IMR-90 (cell line): Measurements from ENCODE around the gene YBX1. TPM values are rescaled to one million over a fixed set of nuclear protein-coding genes. Genes with fewer than 3 reads are reported as not detected.

Source experiments
- ATAC-seq: fragments of 200-7000 bp; cut with Tn5 transposase; 2 replicates; pipeline ENCODE4 v1.9.1; 2020; ENCODE audit warnings: low read depth, mild to moderate bottlenecking, moderate library complexity
- BruUV-seq: library from RNA; stranded (reverse); fragments of 400-500 nt; replicated peaks from 2 replicates; lab custom pipeline; 2021; lab: Mats Ljungman, UMichigan
- CTCF ChIA-PET: fragments of 300-600 bp; formaldehyde crosslinking; extraction: SDS; loops from one replicate; lab custom pipeline; 2021; ENCODE audit warnings: antibody characterized with exemption; lab: Yijun Ruan, JAX
- POLR2A ChIA-PET: fragments of 300-600 bp; sonication (Branson Sonifier 250); formaldehyde crosslinking; loops from one replicate; lab custom pipeline; 2022; ENCODE audit warnings: antibody characterized with exemption; ENCODE audit not compliant: unreplicated experiment; lab: Charles Lee
- DNase-seq: peaks from one replicate; pipeline ENCODE4 v3.0.0; 2013
- H2AFZ ChIP-seq: replicated peaks from 2 replicates; pipeline ENCODE3; 2013; ENCODE audit warnings: low read length, mild to moderate bottlenecking; ENCODE audit not compliant: poor library complexity
- H2AK5ac ChIP-seq: 2 replicates; pipeline ENCODE4 v1.6.1; 2013; ENCODE audit warnings: low read depth, low read length, inconsistent platforms
- H2AK9ac ChIP-seq: replicated peaks from 2 replicates; pipeline ENCODE3; 2013; ENCODE audit warnings: mild to moderate bottlenecking, low read depth, low read length, moderate library complexity; ENCODE audit not compliant: poor library complexity
- H2BK120ac ChIP-seq: 2 replicates; pipeline ENCODE4 v1.6.1; 2013; ENCODE audit warnings: low read depth, low read length, inconsistent platforms
- H2BK15ac ChIP-seq: 3 replicates; pipeline ENCODE4 v1.6.1; 2013; ENCODE audit warnings: low read depth, low read length, inconsistent platforms
- H2BK20ac ChIP-seq: 2 replicates; pipeline ENCODE4 v1.6.1; 2013; ENCODE audit warnings: low read depth, mild to moderate bottlenecking, inconsistent platforms, low read length, moderate library complexity
- H2BK5ac ChIP-seq: 2 replicates; pipeline ENCODE4 v1.6.1; 2013; ENCODE audit warnings: mild to moderate bottlenecking, low read depth, low read length, inconsistent platforms; ENCODE audit not compliant: poor library complexity, severe bottlenecking
- H3K14ac ChIP-seq: replicated peaks from 2 replicates; pipeline ENCODE4 v1.6.1; 2013; ENCODE audit warnings: low read depth, low read length, inconsistent platforms
- H3K18ac ChIP-seq: 2 replicates; pipeline ENCODE4 v1.6.1; 2013; ENCODE audit warnings: low read depth, low read length, control low read depth
- H3K23ac ChIP-seq: 2 replicates; pipeline ENCODE4 v1.6.1; 2013; ENCODE audit warnings: low read depth, low read length, inconsistent platforms
- H3K27ac ChIP-seq: 2 replicates; pipeline ENCODE4 v1.5.1; 2013; ENCODE audit warnings: mild to moderate bottlenecking, control low read depth, low read length; ENCODE audit not compliant: insufficient read depth
- H3K27me3 ChIP-seq: 2 replicates; pipeline ENCODE4 v1.6.1; 2013; ENCODE audit warnings: low read length; ENCODE audit not compliant: control insufficient read depth, insufficient read depth
- H3K36me3 ChIP-seq: 2 replicates; pipeline ENCODE4 v1.6.1; 2013; ENCODE audit warnings: low read length, mixed read lengths; ENCODE audit not compliant: control insufficient read depth, insufficient read depth
- H3K4ac ChIP-seq: 2 replicates; pipeline ENCODE4 v1.6.1; 2013; ENCODE audit warnings: low read depth, low read length, inconsistent platforms
- H3K4me1 ChIP-seq: 2 replicates; pipeline ENCODE4 v1.6.1; 2013; ENCODE audit warnings: low read length, mixed read lengths; ENCODE audit not compliant: control insufficient read depth, insufficient read depth
- H3K4me2 ChIP-seq: 2 replicates; pipeline ENCODE4 v1.6.1; 2013; ENCODE audit warnings: low read depth, mild to moderate bottlenecking, control low read depth, low read length, moderate library complexity
- H3K4me3 ChIP-seq: 2 replicates; pipeline ENCODE4 v1.5.1; 2013; ENCODE audit warnings: low read depth, mild to moderate bottlenecking, control low read depth, low read length, moderate library complexity; ENCODE audit not compliant: insufficient read depth
- H3K56ac ChIP-seq: 2 replicates; pipeline ENCODE4 v1.6.1; 2013; ENCODE audit warnings: low read length, inconsistent platforms; ENCODE audit not compliant: insufficient read depth; ENCODE audit errors: extremely low read depth
- H3K79me1 ChIP-seq, 2 experiments: 2 replicates each; pipeline ENCODE4 v1.6.1; 2013; ENCODE audit warnings: low read length in 2 of 2, inconsistent platforms in 1 of 2, low read depth in 1 of 2
- H3K9ac ChIP-seq: 2 replicates; pipeline ENCODE4 v1.6.1; 2013; ENCODE audit warnings: low read depth, low read length, control low read depth
- H3K9me1 ChIP-seq: 2 replicates; pipeline ENCODE4 v1.6.1; 2013; ENCODE audit warnings: low read length, inconsistent platforms; ENCODE audit not compliant: insufficient read depth
- H3K9me3 ChIP-seq: 2 replicates; pipeline ENCODE4 v1.6.1; 2013; ENCODE audit warnings: low read length; ENCODE audit not compliant: control insufficient read depth, insufficient read depth
- H4K20me1 ChIP-seq: 2 replicates; pipeline ENCODE4 v1.6.1; 2013; ENCODE audit warnings: low read length, inconsistent platforms; ENCODE audit not compliant: insufficient read depth
- H4K5ac ChIP-seq: 2 replicates; pipeline ENCODE4 v1.6.1; 2013; ENCODE audit warnings: mild to moderate bottlenecking, low read depth, low read length, control low read depth
- H4K8ac ChIP-seq, 2 experiments: 2 replicates each; pipeline ENCODE4 v1.6.1; 2013; ENCODE audit warnings: low read depth in 2 of 2, low read length in 2 of 2, control low read depth in 1 of 2, inconsistent platforms in 1 of 2
- H4K91ac ChIP-seq: 2 replicates; pipeline ENCODE4 v1.6.1; 2013; ENCODE audit warnings: low read depth, low read length, inconsistent platforms; ENCODE audit not compliant: insufficient read depth
- BHLHE40 ChIP-seq: fragments of 150-350 bp; IDR thresholded peaks from 2 replicates; pipeline ENCODE4 v1.6.1; 2016; ENCODE audit warnings: mild to moderate bottlenecking, low read depth, low read length
- CEBPB ChIP-seq: IDR thresholded peaks from 2 replicates; pipeline ENCODE4 v1.6.1; 2012; ENCODE audit warnings: low read depth, low read length, improper control_type of control experiment
- FOS ChIP-seq: fragments of 150-350 bp; IDR thresholded peaks from 2 replicates; pipeline ENCODE4 v1.6.1; 2016; ENCODE audit warnings: low read depth, low read length
- MAFK ChIP-seq: IDR thresholded peaks from 2 replicates; pipeline ENCODE4 v1.6.1; 2012; ENCODE audit warnings: low read depth, low read length, improper control_type of control experiment
- MAZ ChIP-seq: IDR thresholded peaks from 2 replicates; pipeline ENCODE4 v1.6.1; 2012; ENCODE audit warnings: low read depth, mild to moderate bottlenecking, low read length, improper control_type of control experiment, moderate library complexity, borderline replicate concordance
- MXI1 ChIP-seq: IDR thresholded peaks from 2 replicates; pipeline ENCODE4 v1.6.1; 2012; ENCODE audit warnings: low read depth, mild to moderate bottlenecking, low read length, moderate library complexity, borderline replicate concordance
- RAD21 ChIP-seq: IDR thresholded peaks from 2 replicates; pipeline ENCODE4 v1.6.1; 2012; ENCODE audit warnings: low read length, improper control_type of control experiment
- RCOR1 ChIP-seq: IDR thresholded peaks from 2 replicates; pipeline ENCODE4 v1.6.1; 2012; ENCODE audit warnings: mild to moderate bottlenecking, low read length, improper control_type of control experiment; ENCODE audit not compliant: insufficient replicate concordance
- RFX5 ChIP-seq: IDR thresholded peaks from 2 replicates; pipeline ENCODE4 v1.8.0; 2012; ENCODE audit warnings: low read depth, mild to moderate bottlenecking, low read length, moderate library complexity
- SMC3 ChIP-seq: fragments of 150-350 bp; IDR thresholded peaks from 2 replicates; pipeline ENCODE4 v1.6.1; 2016; ENCODE audit warnings: low read depth, mild to moderate bottlenecking, antibody characterized with exemption, low read length, moderate library complexity
- WGBS, 2 experiments: methylation state at CpG; one replicate each; pipeline versions ENCODE4 v1.1.5 to v1.1.7; 2013; ENCODE audit warnings: missing lambda C conversion rate in 2 of 2; ENCODE audit not compliant: insufficient read length in 1 of 2; ENCODE audit errors: extremely low coverage in 2 of 2; 5-methylcytosine and 5-hydroxymethylcytosine counted together
- dilution Hi-C: fragments of 300-500 bp; cut with HindIII; formaldehyde crosslinking; loops from one replicate; pipeline ENCODE4 v1.14.3; 2018; ENCODE audit warnings: low sequenced_read_pairs; ENCODE audit not compliant: unreplicated experiment
- in situ Hi-C: fragments of 300-500 bp; cut with MboI; formaldehyde crosslinking; loops from 3 replicates; pipeline ENCODE4 v1.14.3; 2019; ENCODE audit warnings: low sequenced_read_pairs, inconsistent platforms, mixed read lengths
- intact Hi-C: fragments of 100-400 bp; cut with micrococcal nuclease; formaldehyde crosslinking; loops from 2 replicates; pipeline ENCODE4 v1.10.0; 2022
- polyA plus RNA-seq, 3 experiments: library from polyadenylated mRNA; depleted of rRNA; stranded (reverse); fragments of >200 nt; gene quantifications; 2 replicates each; pipeline ENCODE4 v1.2.3, GENCODE V29; 2012; ENCODE audit warnings: low replicate concordance in 1 of 3
- total RNA-seq: library from RNA; depleted of rRNA; stranded (reverse); fragments of >200 nt; gene quantifications from 2 replicates; pipeline ENCODE4 v1.2.3, GENCODE V29; 2012
- TF ChIP-seq, protein P1 (sequence below): fragments of 150-350 bp; IDR thresholded peaks from 2 replicates; pipeline ENCODE4 v1.6.1; 2017; ENCODE audit warnings: mild to moderate bottlenecking, antibody characterized with exemption, low read length, low read depth
- TF ChIP-seq, protein P2 (sequence below): conservative IDR thresholded peaks from 2 replicates; pipeline ENCODE4 v1.5.1; 2012; ENCODE audit warnings: mild to moderate bottlenecking, low read depth, low read length, improper control_type of control experiment
- TF ChIP-seq, protein P3 (sequence below): fragments of 150-350 bp; IDR thresholded peaks from 2 replicates; pipeline ENCODE4 v1.6.1; 2016; ENCODE audit warnings: low read depth, mild to moderate bottlenecking, low read length, moderate library complexity, borderline replicate concordance

YBX1 gene
- total and polyA plus RNA-seq, 2 of the 4 experiments (the other 2 are of a cell fraction): 605 to 843 TPM

DNA sequence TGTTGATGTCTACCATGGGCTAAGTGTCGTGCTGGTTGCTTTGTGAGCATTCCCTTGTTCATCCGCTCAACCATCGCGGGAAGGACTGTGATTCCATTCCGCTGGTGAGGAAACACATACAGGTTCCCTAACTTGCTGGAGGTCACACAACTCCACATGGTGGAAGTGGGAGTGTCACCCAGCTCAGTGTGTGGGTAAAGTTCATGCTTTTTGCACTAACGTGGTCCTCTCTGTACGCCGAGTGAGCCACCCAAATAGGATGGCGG lies 61.9 kb downstream of the YBX1 start:
- no peak overlapping the region for H2AK9ac ChIP-seq
- CTCF ChIA-PET: interaction anchor here (1.5 kb wide), 1 partner anchor 166 kb away, joined by 4 read pairs; no protein-coding TSS in a partner anchor
- H2BK15ac ChIP-seq: no peak overlapping the region; the same call in 2 of the 3 replicates
- no peak overlapping the region for H3K23ac ChIP-seq
- no peak overlapping the region for H3K4me3 ChIP-seq
- in situ Hi-C loops: no loop called here
- TF ChIP-seq, protein P1, sequence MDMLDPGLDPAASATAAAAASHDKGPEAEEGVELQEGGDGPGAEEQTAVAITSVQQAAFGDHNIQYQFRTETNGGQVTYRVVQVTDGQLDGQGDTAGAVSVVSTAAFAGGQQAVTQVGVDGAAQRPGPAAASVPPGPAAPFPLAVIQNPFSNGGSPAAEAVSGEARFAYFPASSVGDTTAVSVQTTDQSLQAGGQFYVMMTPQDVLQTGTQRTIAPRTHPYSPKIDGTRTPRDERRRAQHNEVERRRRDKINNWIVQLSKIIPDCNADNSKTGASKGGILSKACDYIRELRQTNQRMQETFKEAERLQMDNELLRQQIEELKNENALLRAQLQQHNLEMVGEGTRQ: no peak
- TF ChIP-seq FOS: no peak
- no peak for TF ChIP-seq CEBPB
- no peak for TF ChIP-seq RAD21
- TF ChIP-seq, protein P2, sequence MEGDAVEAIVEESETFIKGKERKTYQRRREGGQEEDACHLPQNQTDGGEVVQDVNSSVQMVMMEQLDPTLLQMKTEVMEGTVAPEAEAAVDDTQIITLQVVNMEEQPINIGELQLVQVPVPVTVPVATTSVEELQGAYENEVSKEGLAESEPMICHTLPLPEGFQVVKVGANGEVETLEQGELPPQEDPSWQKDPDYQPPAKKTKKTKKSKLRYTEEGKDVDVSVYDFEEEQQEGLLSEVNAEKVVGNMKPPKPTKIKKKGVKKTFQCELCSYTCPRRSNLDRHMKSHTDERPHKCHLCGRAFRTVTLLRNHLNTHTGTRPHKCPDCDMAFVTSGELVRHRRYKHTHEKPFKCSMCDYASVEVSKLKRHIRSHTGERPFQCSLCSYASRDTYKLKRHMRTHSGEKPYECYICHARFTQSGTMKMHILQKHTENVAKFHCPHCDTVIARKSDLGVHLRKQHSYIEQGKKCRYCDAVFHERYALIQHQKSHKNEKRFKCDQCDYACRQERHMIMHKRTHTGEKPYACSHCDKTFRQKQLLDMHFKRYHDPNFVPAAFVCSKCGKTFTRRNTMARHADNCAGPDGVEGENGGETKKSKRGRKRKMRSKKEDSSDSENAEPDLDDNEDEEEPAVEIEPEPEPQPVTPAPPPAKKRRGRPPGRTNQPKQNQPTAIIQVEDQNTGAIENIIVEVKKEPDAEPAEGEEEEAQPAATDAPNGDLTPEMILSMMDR: no peak
- no peak for TF ChIP-seq SMC3
- TF ChIP-seq, protein P3, sequence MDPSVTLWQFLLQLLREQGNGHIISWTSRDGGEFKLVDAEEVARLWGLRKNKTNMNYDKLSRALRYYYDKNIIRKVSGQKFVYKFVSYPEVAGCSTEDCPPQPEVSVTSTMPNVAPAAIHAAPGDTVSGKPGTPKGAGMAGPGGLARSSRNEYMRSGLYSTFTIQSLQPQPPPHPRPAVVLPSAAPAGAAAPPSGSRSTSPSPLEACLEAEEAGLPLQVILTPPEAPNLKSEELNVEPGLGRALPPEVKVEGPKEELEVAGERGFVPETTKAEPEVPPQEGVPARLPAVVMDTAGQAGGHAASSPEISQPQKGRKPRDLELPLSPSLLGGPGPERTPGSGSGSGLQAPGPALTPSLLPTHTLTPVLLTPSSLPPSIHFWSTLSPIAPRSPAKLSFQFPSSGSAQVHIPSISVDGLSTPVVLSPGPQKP: no peak
- TF ChIP-seq BHLHE40: no peak
- TF ChIP-seq RFX5: no peak
- TF ChIP-seq MXI1: no peak
- TF ChIP-seq MAZ: no peak
- no peak for TF ChIP-seq RCOR1
- TF ChIP-seq MAFK: no peak
- no peak for ATAC-seq
- H3K9me1 ChIP-seq: peaks cover 5% of the 10 kb centered on the region; the same call in 1 of the 2 replicates
- no peak overlapping the region for H3K4ac ChIP-seq
- dilution Hi-C loops: no loop called here
- H3K79me1 ChIP-seq: peaks cover 0 to 5% of the 10 kb centered on the region in 2 experiments; a peak in 1 of 4 replicates
- H2BK5ac ChIP-seq: no peak overlapping the region
- H4K5ac ChIP-seq: no peak overlapping the region
- intact Hi-C loops: no loop called here
- no peak overlapping the region for H3K18ac ChIP-seq
- POLR2A ChIA-PET: no interaction called here
- no peak overlapping the region for H3K9ac ChIP-seq
- H3K4me1 ChIP-seq: no peaks in the 10 kb centered on the region
- peaks cover 35% of the 10 kb centered on the region for H3K36me3 ChIP-seq
- no peak overlapping the region for H3K14ac ChIP-seq
- no peak overlapping the region for H3K56ac ChIP-seq
- H2BK120ac ChIP-seq: no peak overlapping the region
- H4K8ac ChIP-seq: no peak overlapping the region
- no TSS peak for BruUV-seq
- WGBS, 2 experiments: 94% methylated on average over 7 of the region's 9 CpGs; no CpG with 5 or more reads in 1 of the 2 experiments
- H3K27ac ChIP-seq: no peak overlapping the region
- H3K27me3 ChIP-seq: no peaks in the 10 kb centered on the region; the same call in 1 of the 2 replicates
- H4K20me1 ChIP-seq: peaks cover 18% of the 10 kb centered on the region
- H3K4me2 ChIP-seq: no peak overlapping the region
- H2BK20ac ChIP-seq: no peak overlapping the region
- DNase-seq: no peak
- no peak overlapping the region for H2AK5ac ChIP-seq
- no peak overlapping the region for H2AFZ ChIP-seq
- H3K9me3 ChIP-seq: no peaks in the 10 kb centered on the region
- H4K91ac ChIP-seq: no peak overlapping the region
